Measurements from ENCODE around the gene PRM3.

PRM3 gene

GRCh38 chr16:11224096-11224893 lies 49.1 kb downstream of the PRM3 start:
- peak; percentile 96 for DNase-seq

Measured in hematopoietic multipotent progenitor cell treated with erythropoietin and hydrocortisone succinate and interleukin-3 and kit ligand, for 8 days (in vitro differentiated cells).